GM18907 (cell line): ENCODE data around the gene FAM167B.

Experiments used
- ATAC-seq: cut with Tn5 transposase; IDR thresholded peaks from one replicate; pipeline ENCODE4 v1.9.1; 2021; ENCODE audit warnings: mild to moderate bottlenecking, moderate library complexity; ENCODE audit not compliant: unreplicated experiment

Gene FAM167B

GRCh38 chr1:32246888-32247273, at the start of gene FAM167B:
TSS of gene FAM167B (plus strand) at chr1:32247222. CDS start at chr1:32247422, 200 bp downstream.
- ATAC-seq: no peak

- no peak for ATAC-seq
Observed at GRCh38 chr1:32197837-32198236, 49.2 kb upstream of the FAM167B start.

- ATAC-seq: no peak
Observed at GRCh38 chr1:32198237-32199042, 48.6 kb upstream of the FAM167B start.

GRCh38 chr1:32199043-32199716, 47.8 kb upstream of the FAM167B start:
- ATAC-seq: no peak

- ATAC-seq: no peak
Observed at GRCh38 chr1:32199717-32200072, 47.3 kb upstream of the FAM167B start.

- ATAC-seq: no peak
Observed at GRCh38 chr1:32200226-32201010, 46.6 kb upstream of the FAM167B start, which contains the start of gene CCDC28B. TSS of gene CCDC28B (plus strand) at chr1:32200595. CDS start at chr1:32201936, 1,341 bp downstream.

- peak; percentile 38 for ATAC-seq
Observed at GRCh38 chr1:32201011-32201855, 45.8 kb upstream of the FAM167B start.

GRCh38 chr1:32204943-32205361, 42.1 kb upstream of the FAM167B start:
- no peak for ATAC-seq

GRCh38 chr1:32205401-32206370, 41.3 kb upstream of the FAM167B start, which contains the start of gene IQCC:
TSS of gene IQCC (plus strand) at chr1:32205671. CDS start at chr1:32205682, 11 bp downstream.
- ATAC-seq: peak; percentile 45

- no peak for ATAC-seq
Observed at GRCh38 chr1:32208469-32208868, 38.6 kb upstream of the FAM167B start.

GRCh38 chr1:32208891-32209328, 38.1 kb upstream of the FAM167B start, which contains the start of gene DCDC2B:
TSS of gene DCDC2B (plus strand) at chr1:32209089. CDS start at chr1:32209094, 5 bp downstream.
- no peak for ATAC-seq

GRCh38 chr1:32215629-32216480, 31.2 kb upstream of the FAM167B start:
- ATAC-seq: no peak

- no peak for ATAC-seq
Observed at GRCh38 chr1:32216566-32216965, 30.5 kb upstream of the FAM167B start.

GRCh38 chr1:32219022-32219421, 28.0 kb upstream of the FAM167B start:
- ATAC-seq: no peak

GRCh38 chr1:32220746-32221580, 26.1 kb upstream of the FAM167B start:
- ATAC-seq: no peak

GRCh38 chr1:32221581-32221979, 25.4 kb upstream of the FAM167B start:
- ATAC-seq: no peak
